NCI-H69 (cell line): ENCODE results near the gene ZFYVE27.
A peak's percentile ranks its signal among the peaks of the same experiment; 100 is the strongest.

Experiments
- DNase-seq: peaks from one replicate; lab custom pipeline; 2025; lab: John Stamatoyannopoulos, UW

Gene ZFYVE27

GRCh38 chr10:97791824-97792721 lies 55.1 kb downstream of the ZFYVE27 start:
- peak; percentile 68 for DNase-seq

GRCh38 chr10:97795886-97796285 lies 59.0 kb downstream of the ZFYVE27 start:
- DNase-seq, result peak; percentile 12

- DNase-seq, result no peak
Measured at GRCh38 chr10:97796651-97797050, 59.7 kb downstream of the ZFYVE27 start.

GRCh38 chr10:97798958-97799610 lies 62.2 kb downstream of the ZFYVE27 start:
- no peak for DNase-seq

GRCh38 chr10:97800474-97800873 lies 63.5 kb downstream of the ZFYVE27 start:
- DNase-seq, result peak; percentile 5

GRCh38 chr10:97801422-97801821 lies 64.5 kb downstream of the ZFYVE27 start:
- no peak for DNase-seq

GRCh38 chr10:97805096-97805884 lies 68.4 kb downstream of the ZFYVE27 start:
- DNase-seq, result peak; percentile 57

GRCh38 chr10:97805949-97806348 lies 69.0 kb downstream of the ZFYVE27 start:
- DNase-seq, result peak; percentile 57

- no peak for DNase-seq
Measured at GRCh38 chr10:97810446-97810845, 73.5 kb downstream of the ZFYVE27 start.
